CD4-positive, alpha-beta T cell treated with Interleukin-17A for 1 hour (primary cell): Measurements from ENCODE around the gene GOLGA7B.

Experiments
- DNase-seq: peaks from one replicate; pipeline ENCODE4 v3.0.0-alpha.2; 2020

Gene GOLGA7B

DNA sequence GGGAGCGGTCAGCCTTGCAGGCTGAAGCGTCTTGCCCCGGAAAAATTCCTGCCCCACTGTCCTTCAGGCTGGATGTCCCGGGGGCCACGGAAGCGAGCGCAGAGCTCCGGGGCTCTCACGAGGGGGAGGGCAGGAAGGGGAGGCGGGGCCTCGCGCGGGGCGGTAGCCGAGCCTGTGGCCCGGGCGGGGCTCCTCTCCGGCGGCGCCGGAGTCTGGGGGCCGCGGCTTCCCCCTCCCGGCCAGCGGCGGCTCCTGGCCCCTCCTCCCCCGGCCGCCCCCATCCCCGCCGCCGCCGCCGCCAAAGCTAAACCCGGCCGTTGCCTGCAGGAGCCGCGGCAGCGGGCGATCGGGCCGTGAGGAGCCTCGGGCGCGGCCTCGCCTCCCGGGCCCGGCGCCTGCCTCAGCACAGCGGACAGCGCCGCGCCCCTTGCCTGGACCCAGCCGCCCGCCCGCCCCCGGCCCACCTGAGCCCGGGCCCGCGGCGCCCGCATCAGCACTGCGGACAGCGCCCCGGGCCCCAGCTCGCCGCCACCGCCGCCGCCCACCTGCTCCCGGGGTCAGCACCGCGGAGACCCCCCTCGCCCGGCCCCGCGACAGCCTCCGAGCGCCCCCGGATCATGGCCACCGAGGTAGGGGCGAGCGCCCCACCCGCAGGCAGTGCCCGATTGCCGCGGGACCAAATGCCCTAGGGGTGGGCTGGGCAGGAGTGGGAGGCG is at the start of gene GOLGA7B:
TSS of gene GOLGA7B (plus strand) at position 157 of the 716 bp plus-strand sequence. CDS start at position 618, 461 bp downstream.
- DNase-seq, result peak; percentile 58

DNA sequence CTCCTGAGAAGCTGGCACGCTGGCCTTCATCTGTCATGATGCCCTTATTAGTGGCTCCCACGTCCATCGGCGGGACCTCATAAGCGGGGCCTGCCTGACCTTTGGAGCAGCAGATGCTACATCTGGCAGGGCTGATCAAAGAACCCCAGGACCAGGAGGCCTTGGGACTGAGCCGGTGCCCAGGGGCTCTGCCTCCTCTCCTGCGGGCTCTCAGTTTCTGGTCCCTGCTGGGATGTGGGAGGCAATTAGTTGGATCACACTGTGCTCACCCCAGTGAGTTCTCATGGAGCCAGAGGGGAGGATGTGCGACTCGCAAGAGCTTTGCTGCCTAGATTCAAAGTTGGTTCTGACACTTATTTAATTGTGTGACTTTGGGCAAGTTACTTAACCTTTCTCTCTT is 49.2 kb upstream of the GOLGA7B start:
- DNase-seq, result no peak

DNA sequence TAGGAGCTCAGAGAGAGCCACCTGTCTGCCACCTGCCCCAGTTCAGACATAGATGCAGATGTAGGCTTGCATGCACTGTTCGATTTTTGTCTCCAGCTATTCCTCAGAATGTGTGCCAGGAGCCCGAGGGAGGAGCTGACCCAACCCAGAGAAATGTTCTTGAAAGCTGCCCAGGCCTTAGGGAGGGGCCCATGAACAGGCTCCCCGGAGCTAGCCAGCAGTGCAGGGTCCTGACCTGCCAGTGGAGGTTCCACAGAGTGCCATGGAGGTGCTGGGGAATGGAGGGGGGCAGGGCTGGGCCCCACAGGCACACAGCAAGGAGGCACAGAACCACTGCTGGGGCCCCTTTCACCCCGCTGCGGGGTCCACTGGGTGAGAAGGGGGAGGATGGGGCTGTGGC is 48.2 kb upstream of the GOLGA7B start:
- no peak for DNase-seq

DNA sequence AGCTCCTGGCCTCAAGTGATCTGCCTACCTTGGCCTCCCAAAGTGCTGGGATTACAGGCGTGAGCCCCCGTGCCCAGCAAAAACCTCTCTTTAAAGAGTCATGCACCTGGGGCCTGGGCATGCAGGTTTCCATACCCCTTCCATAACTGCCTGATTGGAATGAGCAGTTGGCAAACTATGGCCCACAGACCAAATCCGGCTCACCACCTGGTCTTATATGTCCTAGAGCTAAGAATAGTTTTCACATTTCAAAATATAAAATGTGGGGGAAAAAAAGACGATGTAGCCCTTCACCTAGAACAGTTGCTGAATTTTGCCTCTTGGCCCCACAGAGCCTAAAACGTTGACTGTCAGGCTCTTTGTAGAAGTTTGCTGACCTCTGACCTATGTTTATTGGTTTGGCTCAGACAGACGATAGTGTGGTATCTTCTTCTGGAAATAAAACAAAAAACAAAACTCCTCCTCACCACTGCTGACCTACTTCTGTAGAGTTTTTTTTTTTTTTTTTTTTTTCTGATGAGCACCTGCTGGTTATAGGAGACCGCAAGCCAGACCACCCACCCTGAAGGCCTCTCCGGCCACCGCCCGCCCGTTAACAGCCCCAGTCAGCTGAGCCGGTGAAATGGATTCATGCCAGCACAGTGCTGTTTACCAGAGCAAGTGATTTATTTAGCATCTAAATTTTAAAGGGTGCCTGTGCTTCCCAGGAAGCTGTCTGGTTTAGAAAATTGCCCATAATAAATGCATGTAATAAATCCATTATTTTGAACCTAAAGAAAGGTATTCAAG is 44.4 kb upstream of the GOLGA7B start:
- DNase-seq, result no peak

DNA sequence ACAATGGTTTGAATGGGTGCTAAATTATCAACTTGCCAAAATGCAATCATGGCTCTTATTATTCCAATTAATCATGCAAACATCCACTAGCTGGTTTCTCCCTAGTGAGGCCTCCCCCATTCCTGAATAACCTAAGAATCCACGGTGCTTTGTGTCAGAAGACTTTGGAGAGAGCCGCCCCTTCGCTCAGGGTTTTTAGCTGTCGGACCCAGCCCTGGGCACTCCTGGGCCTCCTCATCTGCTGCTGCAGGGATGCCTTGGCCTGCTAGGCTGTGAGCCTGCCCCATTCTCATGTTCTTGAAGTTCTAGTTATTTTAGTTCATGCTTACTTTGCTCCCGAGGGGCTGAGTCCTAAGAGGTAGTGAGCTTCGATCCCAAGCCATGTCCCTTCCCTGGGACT is 43.7 kb upstream of the GOLGA7B start:
- no peak for DNase-seq

DNA sequence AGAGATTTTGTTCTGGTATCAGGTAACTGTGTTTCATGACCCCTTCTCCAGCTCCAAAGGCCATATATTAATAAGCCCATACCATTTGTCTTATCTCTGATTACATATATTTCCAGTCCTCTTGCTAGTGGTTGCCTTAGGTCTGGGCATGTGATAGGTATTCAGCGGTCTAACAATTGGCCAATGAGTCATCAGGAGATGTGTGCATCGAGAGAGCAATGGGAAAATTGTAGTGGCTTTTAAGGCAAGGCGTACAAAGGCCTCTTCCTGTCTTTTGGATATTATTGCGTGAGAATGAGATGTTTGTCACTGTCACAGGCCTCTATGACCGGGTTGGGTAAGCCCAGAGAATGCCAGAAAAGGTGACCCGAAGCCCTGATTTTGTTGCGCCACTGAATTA is 39.2 kb upstream of the GOLGA7B start:
- DNase-seq, result no peak

DNA sequence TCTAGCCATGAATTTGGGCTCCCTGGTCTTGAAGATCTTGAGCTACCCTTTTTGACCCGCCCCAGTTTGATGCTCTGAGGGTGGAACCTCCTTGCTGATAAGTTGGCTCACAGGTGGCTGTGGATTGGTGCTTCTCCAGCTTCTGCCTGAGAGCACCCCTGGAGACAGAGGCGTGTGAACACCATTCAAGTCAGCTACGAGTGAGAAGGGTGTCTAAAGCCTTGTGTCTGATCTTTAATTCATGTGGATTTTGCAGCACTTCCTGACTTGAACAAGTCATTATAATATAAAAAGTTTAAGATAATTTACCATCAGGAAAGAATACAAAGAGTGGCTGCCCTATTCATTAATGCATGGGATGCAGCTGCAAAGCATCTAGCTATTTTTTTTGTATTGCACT is 37.7 kb upstream of the GOLGA7B start:
- DNase-seq, result no peak

DNA sequence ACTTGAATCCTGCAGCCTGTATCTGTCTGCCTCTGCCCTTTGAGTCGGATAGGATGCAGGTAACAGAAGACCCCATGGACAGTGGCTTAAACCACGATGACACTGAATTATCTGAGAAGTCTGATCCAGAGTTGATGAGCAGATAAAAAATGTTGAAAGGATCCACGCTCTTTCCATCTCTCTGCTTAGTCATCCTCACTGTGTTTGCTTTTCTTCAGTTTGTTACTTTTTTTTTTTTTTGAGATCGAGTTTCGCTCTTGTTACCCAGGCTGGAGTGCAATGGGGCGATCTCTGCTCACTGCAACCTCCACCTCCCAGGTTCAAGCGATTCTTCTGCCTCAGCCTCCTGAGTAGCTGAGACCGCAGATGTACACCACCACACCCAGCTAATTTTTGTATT is 36.9 kb upstream of the GOLGA7B start:
- DNase-seq, result no peak

DNA sequence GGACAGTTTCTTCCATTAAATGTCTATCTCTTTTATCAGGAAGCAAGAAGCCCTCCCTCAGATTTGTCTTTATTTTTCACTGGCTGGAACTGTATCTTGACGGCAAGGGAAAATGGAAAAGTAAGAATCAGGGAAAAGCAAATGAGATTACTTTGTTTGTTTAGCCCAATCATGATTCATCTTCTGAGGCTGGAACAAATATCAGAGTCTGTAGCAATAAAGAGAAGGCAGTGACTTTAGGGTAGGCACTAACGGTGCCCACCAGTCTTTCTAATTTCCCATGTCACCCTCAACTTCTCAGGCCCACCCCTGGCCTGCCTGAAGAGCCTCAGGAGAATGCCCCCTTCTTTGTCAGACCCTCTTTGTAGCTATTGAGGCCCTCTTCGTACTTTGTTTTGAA is 36.3 kb upstream of the GOLGA7B start:
- no peak for DNase-seq

DNA sequence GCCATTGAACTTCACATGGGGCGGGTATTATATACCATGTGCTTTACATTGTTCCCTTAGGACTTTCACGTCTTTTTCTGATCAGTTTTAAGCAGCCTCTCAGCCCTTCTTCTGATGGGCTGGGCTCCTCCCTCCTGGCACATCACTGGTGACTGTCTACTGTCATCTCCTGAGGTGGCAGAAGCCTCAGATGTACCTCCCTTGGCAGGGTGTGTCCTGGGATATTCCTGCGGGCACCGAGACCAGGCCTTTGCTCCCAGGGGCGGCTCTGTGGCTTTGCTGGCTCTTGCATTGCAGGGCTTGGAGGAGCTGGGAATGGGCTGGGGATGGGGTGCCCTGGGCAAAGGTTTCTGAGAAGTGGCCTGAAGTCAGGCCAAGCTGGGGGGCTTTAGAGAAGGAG is 34.6 kb upstream of the GOLGA7B start:
- no peak for DNase-seq

DNA sequence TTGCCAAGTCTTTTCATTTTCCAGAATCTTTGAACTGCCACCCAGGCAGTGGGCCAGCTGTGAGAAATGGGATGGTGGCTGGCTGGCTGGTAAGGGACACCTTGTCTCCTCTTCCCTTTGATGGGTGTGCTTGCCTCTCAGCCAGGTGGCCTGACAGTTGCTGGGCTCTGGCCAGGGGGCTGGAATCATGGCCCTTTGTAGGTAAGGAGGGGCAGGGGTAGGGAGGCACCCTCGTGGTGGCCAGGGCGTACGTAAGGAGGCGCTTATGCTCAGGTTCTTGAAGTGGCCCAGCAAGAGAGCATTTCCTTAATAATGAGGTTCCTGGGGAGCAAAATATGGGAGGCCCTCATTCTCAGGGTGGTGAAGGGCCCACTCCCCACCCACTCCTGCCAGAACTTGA is 33.0 kb upstream of the GOLGA7B start:
- DNase-seq, result no peak

DNA sequence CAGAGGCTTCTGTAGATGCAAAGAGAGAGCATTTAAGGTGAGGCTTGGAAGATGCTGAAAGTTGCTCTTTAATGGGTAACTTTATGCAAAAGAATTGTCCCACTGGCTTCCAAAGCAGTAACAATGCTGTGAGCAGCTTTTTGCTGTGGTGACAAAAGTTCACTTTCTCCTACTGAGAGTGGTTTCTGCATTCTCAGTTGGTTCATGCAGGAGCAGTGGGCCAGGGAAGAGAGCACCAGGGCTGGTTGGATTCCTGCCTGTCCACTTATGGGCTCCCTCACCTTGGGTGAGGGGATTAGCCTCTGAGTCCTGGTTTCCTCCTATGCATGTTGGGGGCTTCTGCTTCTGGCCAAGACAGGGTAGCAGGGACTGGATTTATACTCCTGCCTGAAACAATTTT is 31.1 kb upstream of the GOLGA7B start:
- no peak for DNase-seq

DNA sequence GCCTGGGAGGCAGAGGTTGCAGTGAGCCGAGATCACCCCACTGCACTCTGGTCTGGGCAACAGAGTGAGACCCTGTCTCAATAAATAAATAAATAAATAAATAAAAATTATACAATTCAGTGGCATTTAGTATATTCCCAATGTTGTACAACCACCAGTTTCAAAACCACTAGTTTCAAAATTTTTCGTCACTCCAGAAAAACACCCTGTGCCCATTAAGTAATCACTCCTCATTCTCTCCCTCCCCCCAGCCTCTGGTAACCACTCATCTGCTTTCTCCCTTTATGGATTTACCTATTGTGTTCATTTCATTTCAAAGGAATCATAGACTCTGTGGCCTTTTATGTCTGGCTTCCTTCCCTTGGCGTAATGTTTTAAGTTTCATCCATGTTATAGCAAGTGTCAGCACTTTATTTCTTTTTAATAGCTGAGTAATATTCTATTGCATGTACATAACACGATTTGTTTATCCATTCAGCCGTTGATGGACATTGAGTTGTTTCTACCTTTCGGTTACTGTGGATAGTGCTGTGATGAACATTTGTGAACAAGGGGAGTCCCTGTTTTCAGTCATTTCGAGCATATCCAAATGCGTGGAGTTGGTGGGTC is 29.4 kb upstream of the GOLGA7B start:
- DNase-seq, result no peak

DNA sequence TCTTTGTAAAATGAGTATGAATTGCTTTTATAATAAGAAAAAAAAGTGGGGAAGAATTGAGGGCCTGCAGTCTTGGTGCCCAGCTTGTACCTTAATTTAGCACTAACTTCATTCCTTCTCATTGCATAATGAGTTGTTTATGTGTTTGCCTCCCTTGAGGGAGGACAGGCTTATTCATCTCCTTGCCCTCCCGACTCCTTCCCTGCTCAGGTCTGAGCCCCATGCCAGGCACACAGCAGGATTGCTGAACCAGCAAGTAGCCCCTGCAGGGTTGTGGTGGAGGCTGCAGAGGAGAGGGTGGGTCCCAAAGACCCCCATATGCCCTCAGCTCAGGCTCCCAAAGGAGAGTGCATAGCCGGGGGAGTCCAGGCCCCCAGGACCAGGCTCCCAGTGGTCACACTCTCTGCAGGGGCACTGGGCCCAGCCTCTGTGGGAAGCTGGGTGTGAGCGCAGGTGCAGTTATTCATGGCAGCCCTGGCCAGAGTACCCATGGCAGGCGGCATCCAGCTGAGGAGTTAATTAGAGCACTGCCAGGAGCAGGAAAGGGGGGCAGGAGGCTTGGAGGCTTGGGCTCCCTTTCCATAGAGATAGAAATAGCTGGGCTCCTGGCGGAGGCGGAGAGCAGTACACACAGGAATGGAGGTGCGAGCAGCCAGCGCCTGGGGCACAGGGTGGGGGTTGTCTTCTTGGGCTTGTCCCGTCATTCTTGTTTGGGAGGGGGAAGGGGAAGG is 28.2 kb upstream of the GOLGA7B start:
- DNase-seq, result no peak

DNA sequence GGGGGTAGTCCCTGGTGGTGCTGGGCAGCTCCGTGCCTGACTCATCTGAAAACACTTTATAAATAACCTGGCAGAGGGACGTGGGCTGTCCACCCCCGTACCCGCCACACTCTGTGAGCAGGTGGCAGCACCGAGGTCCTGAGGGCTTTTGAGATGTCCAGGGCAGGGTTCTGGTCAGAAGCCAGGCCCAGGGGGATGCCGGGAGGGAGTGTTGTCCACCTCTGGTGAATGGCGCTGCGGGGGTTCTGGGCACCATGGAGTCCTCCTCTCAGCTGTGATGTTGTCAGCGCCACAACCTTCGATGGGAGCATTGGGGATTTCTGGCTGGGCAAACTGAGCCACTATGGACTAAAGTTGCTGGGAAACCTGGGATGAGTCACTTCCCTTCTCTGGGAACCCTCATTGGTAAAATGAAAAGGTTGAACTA is 27.4 kb upstream of the GOLGA7B start:
- no peak for DNase-seq

DNA sequence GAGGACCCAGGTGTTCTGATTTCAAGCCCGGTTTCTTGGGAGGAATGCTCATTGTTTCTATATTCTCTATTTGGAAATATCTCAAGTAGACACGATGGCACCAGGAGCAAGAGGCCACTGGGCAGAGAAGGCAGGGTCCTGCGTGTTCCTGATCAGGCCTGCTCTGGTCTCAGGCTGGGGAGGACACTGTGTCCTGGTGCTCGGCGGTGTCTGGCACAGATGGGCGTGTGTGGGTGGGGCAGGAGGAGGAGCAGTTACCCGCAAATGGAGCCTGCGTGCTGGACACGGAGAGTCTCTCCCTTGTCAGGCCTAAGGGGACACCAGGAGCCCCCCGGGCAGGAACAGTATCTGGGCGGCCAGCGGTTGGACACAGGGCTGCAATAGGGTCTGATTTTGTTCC is 25.9 kb upstream of the GOLGA7B start:
- DNase-seq, result no peak

DNA sequence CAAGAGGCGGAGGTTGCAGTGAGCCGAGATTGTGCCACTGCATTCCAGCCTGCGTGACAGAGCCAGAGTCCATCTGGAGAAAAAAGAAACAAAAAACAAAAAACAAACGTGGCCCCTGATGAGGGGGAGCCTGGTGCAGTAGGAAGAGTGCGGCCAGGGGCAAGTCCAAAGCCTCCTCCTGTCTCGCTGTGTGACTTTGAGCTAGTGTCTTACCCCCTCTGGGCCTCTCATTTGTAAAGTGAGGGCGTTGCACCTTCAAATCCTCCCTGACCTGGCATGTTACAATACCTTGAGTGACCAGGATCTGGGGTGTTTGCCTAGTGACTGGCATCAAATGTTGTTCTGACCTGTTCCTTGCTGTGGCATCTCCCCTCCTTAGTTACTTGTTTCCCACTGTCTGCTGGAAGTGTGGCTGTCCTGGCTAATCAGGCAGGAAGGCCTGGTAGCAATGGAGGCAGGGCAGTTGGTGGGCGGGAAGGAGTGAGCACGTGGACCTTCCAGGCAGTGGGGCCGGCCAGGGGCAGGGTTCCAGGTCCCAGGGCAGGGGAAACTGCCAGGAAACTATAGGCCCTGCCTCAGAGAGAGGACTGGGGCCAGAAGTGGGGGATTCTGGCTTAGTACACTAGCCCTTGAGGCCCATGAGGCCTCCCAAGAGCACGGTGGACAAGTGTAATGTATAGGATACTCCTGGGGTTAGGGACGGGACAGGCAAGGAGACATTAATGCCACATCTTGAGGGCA is 24.5 kb upstream of the GOLGA7B start:
- no peak for DNase-seq

DNA sequence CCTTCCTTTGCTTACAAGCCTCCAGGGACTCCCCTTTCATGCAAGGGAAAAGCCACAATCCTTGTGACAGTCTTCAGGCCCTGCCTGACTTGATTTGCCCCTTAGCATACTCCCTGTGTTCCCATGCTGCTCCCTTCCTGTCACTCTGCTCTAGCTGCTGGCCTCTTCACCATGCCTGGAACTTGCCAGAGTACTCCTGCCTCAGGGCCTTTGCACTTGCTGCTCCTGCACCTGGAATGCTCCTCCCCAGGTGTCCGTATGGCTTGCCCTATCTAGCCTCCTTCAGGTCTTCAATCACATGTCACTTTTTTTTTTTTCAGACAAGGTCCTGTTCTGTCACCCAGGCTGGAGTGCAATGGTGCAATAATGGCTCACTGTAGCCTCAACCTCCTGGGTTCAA is 22.8 kb upstream of the GOLGA7B start:
- no peak for DNase-seq

DNA sequence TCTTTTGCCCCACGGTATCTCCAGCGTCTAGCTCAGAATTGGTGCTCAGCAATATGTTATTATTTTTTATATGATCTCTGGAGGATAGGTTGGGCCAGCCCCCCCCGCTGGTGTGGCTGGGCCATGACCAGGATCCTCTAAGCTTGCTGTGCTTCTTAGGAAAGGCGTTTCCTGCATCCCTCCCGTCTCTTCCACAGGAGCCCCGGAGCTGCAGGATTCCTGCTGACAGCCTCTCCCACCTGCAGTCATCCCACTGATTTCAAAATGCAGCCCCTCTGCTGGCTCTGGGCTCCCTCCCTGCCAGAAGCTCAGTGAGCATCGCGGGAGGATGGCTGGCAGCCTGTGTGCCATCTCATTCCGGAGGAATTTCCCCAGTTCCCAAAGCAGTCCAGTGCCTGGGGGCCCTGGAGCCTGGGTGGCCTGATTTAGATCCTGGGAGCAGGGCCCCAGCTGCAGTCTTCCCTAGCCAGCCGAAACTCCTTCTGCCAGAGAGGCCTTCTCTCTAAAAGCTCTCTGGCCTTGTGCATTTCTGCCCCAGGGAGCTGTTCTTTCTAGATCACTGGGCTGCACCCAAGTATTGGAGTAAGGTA is 21.8 kb upstream of the GOLGA7B start:
- no peak for DNase-seq

DNA sequence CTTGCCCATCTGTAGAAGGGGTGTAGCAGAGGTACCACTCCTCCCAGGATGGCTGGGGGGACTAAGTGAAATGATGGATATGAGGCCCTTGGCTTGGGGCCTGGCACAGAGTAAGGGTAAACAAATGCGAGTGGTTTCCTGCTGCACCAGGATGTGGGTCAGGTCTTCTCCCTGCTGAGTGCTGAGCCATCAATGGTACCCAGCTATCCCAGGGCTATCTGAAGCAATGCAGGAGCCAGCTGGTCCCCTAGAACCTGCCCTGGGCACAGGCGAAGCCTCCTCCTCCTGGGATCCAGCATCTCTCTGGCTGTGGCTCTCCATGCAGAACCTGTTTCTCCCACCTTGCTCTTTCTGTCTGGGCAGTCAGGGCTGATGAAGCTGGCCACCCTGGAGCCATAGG is 20.9 kb upstream of the GOLGA7B start:
- peak; percentile 10 for DNase-seq

DNA sequence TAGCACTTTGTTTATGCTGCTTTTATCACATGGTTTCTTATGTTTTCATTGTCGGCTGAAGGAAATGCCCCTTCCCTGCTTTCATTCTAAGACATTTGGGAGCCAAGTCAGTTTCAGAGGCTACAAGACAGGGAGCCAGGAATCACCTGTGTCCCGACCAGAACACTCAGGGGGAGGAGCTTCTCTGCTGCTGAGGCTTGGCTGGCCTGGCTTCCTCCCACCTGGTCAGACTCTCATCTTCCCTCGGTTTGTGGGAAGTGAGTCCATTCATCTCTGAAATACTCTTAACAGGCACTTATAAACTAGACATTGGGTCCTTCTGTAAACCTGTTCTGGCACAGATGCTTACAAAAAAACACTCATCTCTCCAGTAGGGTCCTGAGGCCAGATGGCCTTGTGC is 19.6 kb upstream of the GOLGA7B start:
- no peak for DNase-seq

DNA sequence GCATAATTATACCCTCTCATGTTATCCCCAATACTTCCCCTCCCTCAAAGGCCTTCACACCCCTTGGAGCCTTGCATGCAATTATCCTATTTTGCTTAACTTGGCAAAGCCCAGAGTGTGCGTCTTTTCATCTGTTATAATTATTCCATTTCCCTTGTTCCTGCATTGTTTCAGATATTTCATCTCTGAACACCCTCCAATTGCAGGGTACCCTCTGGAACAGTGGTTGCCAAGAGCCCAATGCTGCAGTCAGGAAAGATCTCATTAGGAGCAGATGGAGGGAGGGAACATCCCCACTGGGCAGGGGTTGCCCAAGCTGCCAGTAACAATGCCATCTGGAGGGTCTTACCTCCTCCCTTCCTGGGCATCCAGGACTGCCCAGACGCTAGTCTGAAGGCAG is 18.4 kb upstream of the GOLGA7B start:
- no peak for DNase-seq
